Uterus (tissue), 4 donors: Measurements from ENCODE around the gene PTGDS. TPM values are rescaled to one million over a fixed set of nuclear protein-coding genes. Genes with fewer than 3 reads are reported as not detected.

Experiments
- DNase-seq, 2 donors: peaks; one replicate each; pipeline ENCODE4 v3.0.0-alpha.2; 2019 to 2020
- H3K27ac ChIP-seq, 2 donors: fragments of 200-600 bp; sonication (generic); 1 replicate in 1 of 2; 2 replicates in 1 of 2; pipeline ENCODE4 v1.5.1; 2016 to 2018
- H3K27me3 ChIP-seq, 2 donors: fragments of 200-600 bp; sonication (generic); one replicate each; pipeline ENCODE4 v1.5.1; 2018 to 2019; ENCODE audit warnings: control low read depth in 1 of 2
- H3K36me3 ChIP-seq, 2 donors: fragments of 200-600 bp; sonication (generic); one replicate each; pipeline ENCODE4 v1.5.1; 2019; ENCODE audit warnings: control low read depth in 1 of 2
- H3K4me1 ChIP-seq, 2 donors: fragments of 200-600 bp; sonication (generic); one replicate each; pipeline ENCODE4 v1.5.1; 2018 to 2019; ENCODE audit warnings: control low read depth in 1 of 2
- H3K4me3 ChIP-seq, 2 donors: fragments of 200-600 bp; sonication (generic); 1 replicate in 1 of 2; 2 replicates in 1 of 2; pipeline ENCODE4 v1.5.1; 2018 to 2019; ENCODE audit warnings: mild to moderate bottlenecking in 1 of 2
- H3K9me3 ChIP-seq, 2 donors: fragments of 200-600 bp; sonication (generic); one replicate each; pipeline ENCODE4 v1.5.1; 2019; ENCODE audit warnings: control low read depth in 1 of 2
- CTCF ChIP-seq, 4 experiments: fragments of 200-600 bp in 2 of 4; fragments of 450-650 bp in 2 of 4; sonication (generic) in 2 of 4; IDR thresholded peaks; one replicate each; pipeline ENCODE4 v1.5.1; 2016 to 2019; ENCODE audit warnings: antibody characterized with exemption in 4 of 4, mild to moderate bottlenecking in 2 of 4, moderate library complexity in 1 of 4
- POLR2A ChIP-seq, 2 donors: fragments of 450-650 bp; IDR thresholded peaks; one replicate each; pipeline ENCODE4 v1.6.1; 2016; ENCODE audit warnings: antibody characterized with exemption in 2 of 2, mild to moderate bottlenecking in 1 of 2, moderate library complexity in 1 of 2
- intact Hi-C: fragments of 100-400 bp; cut with DNase I; formaldehyde crosslinking; loops from one replicate; pipeline ENCODE4 v1.15.1; 2023; ENCODE audit warnings: low total_unique reads
- total RNA-seq, 4 donors: library from RNA; depleted of rRNA in 3 of 4; stranded (reverse); fragments of >200 nt in 3 of 4; gene quantifications; one replicate each; pipeline versions ENCODE4 v1.1.0 to v1.2.4, GENCODE V29; 2014 to 2023
- donor health status: DM: yes; HTN: yes; CAD: no.

Gene PTGDS
- total RNA-seq, 4 donors from 2014 or later: 13.5 to 116 (median 58.8) TPM

GRCh38 chr9:136965771-136966484, 11.4 kb upstream of the PTGDS start:
- no peak overlapping the region for H3K27ac ChIP-seq
- H3K9me3 ChIP-seq: no peaks in the 10 kb centered on the region
- no peak for DNase-seq
- TF ChIP-seq CTCF (IDR thresholded peaks at IDR 0.05): no peak
- no peak for TF ChIP-seq POLR2A (IDR thresholded peaks at IDR 0.05)
- no peaks in the 10 kb centered on the region for H3K36me3 ChIP-seq
- no peaks in the 10 kb centered on the region for H3K27me3 ChIP-seq
- no peaks in the 10 kb centered on the region for H3K4me1 ChIP-seq
- no peak overlapping the region for H3K4me3 ChIP-seq
- intact Hi-C loops: no loop called here

- no peak for DNase-seq
- no peak overlapping the region for H3K27ac ChIP-seq
- TF ChIP-seq POLR2A (IDR thresholded peaks at IDR 0.05): no peak
- intact Hi-C loops: no loop called here
- no peak overlapping the region for H3K4me3 ChIP-seq
- H3K27me3 ChIP-seq: no peaks in the 10 kb centered on the region
- no peaks in the 10 kb centered on the region for H3K4me1 ChIP-seq
- no peaks in the 10 kb centered on the region for H3K36me3 ChIP-seq
- no peaks in the 10 kb centered on the region for H3K9me3 ChIP-seq
Observed at GRCh38 chr9:136968333-136969127, 8.8 kb upstream of the PTGDS start.

GRCh38 chr9:136969150-136969549, 8.2 kb upstream of the PTGDS start:
- intact Hi-C loops: no loop called here

GRCh38 chr9:136969774-136970173, 7.5 kb upstream of the PTGDS start:
- no peak overlapping the region for H3K4me3 ChIP-seq
- H3K4me1 ChIP-seq: no peaks in the 10 kb centered on the region
- no peaks in the 10 kb centered on the region for H3K9me3 ChIP-seq
- H3K27me3 ChIP-seq: no peaks in the 10 kb centered on the region
- no peaks in the 10 kb centered on the region for H3K36me3 ChIP-seq
- TF ChIP-seq CTCF (IDR thresholded peaks at IDR 0.05) (no peak), POLR2A (IDR thresholded peaks at IDR 0.05) (no peak)
- DNase-seq: no peak
- H3K27ac ChIP-seq: no peak overlapping the region
- intact Hi-C loops: no loop called here

More at GRCh38 chr9:136969150-136969549, 8.2 kb upstream of the PTGDS start:
- Histone ChIP-seq H3K9me3 (no peaks in the 10 kb centered on the region), H3K36me3 (no peaks in the 10 kb centered on the region), H3K4me1 (no peaks in the 10 kb centered on the region), H3K4me3 (no peak overlapping the region), H3K27me3 (no peaks in the 10 kb centered on the region), H3K27ac (no peak overlapping the region)
- no peak for DNase-seq
- TF ChIP-seq POLR2A (IDR thresholded peaks at IDR 0.05) (no peak), CTCF (IDR thresholded peaks at IDR 0.05) (no peak)

- Histone ChIP-seq H3K27ac (no peak overlapping the region), H3K4me3 (no peak overlapping the region), H3K27me3 (no peaks in the 10 kb centered on the region), H3K4me1 (no peaks in the 10 kb centered on the region), H3K9me3 (no peaks in the 10 kb centered on the region), H3K36me3 (no peaks in the 10 kb centered on the region)
- intact Hi-C loops: no loop called here
- DNase-seq: no peak
- TF ChIP-seq POLR2A (IDR thresholded peaks at IDR 0.05) (no peak), CTCF (IDR thresholded peaks at IDR 0.05) (no peak)
Observed at GRCh38 chr9:136970361-136970760, 6.9 kb upstream of the PTGDS start.
